Measurements from ENCODE around the gene TIGAR.

GRCh38 chr12:4325966-4326365, 5.0 kb downstream of the TIGAR start:
- TF ChIP-seq CTCF (IDR thresholded peaks at IDR 0.05; ENCODE audit: low read length) (no peak), EZH2 (IDR thresholded peaks at IDR 0.05; ENCODE audit: borderline replicate concordance, low read length) (no peak)

All from OCI-LY1 (cell line).